DMS53 (cell line): Measurements from ENCODE around the gene CCDC158.

Experiments used
- DNase-seq: peaks from one replicate; lab custom pipeline; 2025; lab: John Stamatoyannopoulos, UW

Gene CCDC158

DNA sequence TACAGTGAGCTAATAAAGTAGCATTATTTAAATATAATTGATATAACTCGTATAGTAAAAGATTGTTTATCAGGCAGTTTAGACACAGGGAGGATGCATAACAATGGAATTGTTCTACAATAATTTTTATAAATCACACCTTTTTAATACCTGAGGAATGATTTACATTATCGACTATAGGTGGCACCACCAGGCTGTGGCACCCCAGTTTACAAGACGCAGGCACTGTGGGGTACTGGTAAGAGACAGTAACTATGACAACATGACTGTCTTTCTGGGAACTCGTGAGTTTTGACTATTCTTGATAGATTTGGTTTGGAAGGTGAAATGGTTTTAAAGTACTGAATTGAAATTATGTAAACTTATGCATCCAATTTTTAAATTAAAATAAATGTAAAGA is 141.5 kb downstream of the CCDC158 start:
- no peak for DNase-seq

DNA sequence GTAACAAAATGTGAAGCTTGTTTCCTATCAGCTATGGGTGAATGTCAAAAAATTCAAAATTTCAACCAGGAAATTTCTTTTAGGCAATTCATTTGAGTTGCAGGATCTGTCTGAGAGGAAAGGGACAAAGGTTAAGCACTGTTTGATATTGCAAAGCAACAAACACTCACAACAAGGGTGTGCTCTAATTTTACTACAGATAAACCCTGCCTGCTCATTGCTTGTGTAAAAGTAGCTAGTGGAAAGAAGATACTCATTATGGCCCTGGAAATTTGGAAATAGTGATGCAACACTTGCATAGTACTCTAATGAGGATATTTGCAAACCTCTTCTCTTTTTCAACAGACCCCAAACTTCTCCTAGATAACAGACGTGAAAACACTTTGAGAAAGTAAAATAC is 142.4 kb downstream of the CCDC158 start:
- DNase-seq = no peak

DNA sequence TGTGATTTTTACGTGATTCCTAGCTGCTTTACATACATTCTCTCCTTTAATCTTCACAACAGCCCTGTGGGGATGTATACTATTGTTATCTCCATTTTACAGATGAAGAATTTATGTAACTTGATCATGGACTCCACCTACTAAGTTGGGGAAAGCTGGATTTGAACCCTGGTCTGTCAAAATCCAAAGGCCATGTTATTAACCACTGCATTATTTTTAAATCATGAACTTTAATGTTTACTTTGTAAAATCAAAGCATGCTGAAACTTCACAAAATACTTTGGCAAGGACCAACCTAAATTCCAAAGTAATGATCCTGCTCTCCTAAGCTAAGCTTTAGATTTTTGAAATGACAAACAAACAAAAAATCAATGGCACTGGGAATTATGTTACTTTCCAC is 143.3 kb downstream of the CCDC158 start:
- DNase-seq = no peak

DNA sequence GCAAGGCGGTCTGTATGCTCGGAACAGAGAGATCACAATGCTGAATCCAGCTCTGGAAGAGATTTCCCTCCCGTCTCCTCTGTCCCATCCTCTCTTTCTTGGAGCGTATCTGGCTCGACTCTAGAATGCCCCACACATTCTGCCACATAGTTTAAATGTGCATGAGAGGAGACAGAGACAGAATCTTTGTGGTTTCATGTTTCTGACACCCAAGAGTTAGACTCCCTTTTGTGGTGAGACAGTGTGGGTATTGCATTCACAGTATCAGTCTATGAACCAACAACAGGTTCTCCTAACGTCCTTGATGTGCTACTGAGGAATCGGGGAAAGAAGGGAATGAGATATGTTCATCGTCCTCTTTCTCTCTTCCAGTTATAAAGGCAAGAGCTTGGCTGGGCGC is 144.1 kb downstream of the CCDC158 start:
- DNase-seq = no peak

DNA sequence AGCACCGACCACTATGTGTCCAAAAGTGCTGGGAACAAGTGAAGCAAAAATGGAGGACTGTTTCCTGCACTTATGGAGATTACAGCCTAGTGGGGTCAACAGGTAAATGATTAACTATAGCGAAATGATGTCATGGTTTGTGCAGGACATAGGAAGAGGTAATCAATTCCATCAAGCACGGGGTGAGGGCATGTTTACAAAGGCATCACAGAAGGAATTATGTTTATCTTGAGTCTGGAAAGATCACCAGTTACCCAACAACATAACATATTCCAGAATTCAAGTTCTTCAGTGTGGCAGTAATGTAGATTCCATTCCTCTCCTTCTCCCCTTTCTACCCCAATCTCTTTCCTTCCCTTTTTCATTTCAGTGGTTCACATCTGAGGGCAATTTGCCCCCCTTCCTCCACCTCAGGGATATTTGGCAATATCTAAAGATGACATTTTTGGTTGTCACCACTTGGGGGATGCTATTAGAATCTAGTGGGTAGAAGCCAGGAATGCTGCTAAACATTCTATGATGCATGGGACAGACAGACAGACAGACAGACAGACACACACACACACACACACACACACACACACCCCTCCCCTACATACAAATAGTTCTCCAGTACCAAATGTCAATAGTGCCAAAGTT is 145.3 kb downstream of the CCDC158 start:
- DNase-seq = peak; percentile 83

DNA sequence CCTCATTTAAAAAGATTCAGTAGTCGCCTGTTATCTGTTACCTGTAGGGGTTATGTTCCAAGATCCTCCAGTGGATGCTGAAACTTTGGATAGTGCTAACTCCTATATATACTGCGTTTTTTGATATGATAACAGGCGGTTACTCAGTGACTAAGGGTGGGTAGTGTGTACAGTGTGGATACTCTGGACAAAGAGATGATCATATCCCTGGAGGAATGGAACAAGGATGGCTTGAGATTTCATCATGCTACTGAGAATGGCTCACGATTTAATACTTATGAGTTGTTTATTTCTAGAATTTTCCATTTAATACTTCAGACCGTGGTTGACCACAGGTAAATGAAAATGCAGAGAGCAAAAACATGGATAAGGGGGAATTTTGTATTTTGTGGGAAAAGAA is 147.9 kb downstream of the CCDC158 start:
- DNase-seq = peak; percentile 7

DNA sequence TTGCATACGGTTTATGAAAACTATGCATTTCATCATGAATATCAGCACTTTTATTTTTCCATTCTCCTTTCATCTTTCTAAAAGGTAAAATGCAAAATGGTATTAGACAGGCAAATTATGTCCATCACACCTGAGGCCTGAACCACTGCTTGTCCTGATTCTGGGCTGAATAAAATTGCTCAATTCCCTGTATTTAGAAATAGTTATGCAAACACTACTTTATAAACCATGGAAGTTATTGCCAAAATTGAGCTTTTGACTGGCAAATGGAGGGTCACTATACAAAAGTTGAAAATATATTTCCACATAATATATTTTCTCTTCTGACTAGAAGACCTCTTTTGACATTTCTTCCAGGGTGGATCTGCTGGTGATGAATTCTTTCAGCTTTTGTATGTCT is 148.4 kb downstream of the CCDC158 start:
- no peak for DNase-seq

DNA sequence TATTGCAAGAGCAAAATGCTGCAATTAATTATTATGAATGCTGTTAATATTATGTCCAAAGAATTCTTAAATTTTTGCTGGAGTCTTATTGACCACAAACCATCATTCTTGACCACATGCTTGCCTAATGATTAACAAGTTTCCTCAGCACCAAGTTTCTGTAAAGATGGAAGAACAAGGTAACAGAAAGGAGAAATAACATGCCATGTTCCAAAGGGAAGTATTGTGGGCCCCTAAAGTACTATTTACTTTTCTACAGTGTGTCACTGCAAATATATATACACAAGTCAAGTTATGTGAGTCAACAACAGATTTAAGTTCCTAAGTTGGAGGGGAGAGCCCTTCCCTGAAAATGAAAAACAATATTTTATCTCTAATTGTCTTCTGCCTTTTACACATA is 148.9 kb downstream of the CCDC158 start:
- peak; percentile 64 for DNase-seq

DNA sequence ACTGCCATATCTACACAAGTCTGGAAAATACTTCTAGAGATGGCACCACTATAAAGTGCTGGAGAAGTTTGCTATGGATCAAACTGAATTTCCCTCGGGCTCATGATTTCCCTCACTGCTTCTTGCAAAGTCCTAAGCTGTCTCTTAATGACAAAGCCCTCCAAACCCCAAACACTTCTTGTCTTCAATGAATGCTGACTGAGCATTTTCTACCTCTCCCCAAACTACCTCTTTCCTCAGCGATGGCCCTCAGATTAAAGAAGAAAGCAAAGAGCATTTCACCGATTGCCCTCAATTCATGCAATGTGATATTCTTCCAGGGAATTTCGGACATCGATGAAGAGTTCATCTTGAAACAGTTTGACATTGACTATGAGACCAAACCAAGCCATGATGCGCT is 149.7 kb downstream of the CCDC158 start:
- DNase-seq = no peak

DNA sequence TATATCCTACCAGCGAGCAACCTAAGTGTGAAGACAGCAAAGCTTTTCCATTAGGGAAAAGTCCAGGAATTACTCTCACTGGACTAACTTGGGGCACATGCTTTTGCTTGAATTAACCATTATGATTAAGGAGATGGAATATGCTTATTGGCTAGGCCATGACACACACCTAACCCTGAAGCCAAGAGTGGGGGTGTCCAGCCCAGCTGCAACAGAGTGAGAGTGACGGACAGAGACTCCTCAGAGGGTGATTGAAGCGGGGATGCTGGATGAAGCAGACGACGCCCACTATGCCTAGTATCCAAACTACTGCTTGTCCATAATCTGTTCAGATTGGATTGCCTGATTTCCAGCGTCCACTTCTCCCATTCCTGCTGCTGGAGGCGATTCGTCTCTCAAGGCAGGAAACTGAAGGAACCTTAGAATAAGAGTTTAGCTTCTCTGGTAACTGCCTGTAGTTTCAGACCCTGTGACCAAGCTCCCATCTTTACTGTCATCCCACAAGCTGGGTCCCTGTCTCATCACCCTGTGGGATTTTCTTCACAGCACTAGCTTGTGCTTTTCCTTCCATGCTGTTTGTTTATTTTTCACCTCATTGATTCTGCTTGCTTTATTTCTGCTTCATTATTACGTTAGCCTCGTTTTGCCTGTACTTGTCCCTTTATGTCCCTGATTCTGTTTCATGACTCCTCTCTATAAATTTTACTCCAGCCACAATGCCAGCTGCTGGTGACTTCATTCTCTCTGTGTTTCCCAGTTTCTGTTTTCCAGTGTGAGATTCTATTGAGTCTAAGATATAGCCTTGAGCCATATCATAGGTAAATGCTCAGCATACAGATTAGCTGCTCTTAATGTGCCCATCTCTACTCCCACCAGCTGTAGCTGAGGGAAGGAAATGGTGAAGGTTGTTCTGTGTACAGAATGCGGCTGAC is 150.4 kb downstream of the CCDC158 start:
- peak; percentile 55 for DNase-seq

DNA sequence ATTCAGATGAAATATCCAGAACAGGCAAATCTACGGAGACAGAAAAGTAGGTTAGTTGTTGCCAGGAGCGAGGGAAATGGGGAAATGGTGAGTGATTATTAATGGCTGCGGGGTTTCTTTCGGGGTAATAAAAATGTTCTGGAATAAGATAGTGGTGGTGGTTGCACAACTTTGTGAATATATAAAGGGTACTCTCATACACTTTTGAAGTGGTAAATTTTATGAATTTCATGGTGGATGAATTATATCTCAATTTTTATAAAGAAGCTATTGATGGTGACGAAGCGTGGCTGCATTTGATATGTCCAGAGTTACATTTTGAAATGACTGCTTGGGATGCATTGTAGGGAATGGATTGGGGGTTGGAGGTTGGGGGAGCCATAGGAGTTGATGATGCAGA is 153.1 kb downstream of the CCDC158 start:
- DNase-seq = no peak

DNA sequence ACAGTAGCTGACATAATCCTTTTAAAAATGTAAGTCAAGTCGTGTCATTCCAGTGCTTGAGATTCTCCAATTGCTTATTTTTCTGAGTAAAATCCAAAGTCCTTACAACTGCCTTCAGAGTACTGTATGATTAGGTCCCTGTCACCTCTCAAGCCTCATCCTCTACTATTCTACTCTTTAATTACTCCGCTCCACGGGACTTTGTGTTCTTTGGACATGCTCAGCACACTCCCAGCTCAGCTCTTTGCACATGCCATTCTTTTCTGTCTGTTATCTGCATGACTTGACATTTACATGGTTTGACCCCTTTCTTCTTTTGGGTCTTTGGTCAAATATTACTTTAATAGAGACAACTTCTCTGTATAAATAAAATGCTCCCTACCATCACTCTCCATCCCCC is 154.3 kb downstream of the CCDC158 start:
- no peak for DNase-seq

DNA sequence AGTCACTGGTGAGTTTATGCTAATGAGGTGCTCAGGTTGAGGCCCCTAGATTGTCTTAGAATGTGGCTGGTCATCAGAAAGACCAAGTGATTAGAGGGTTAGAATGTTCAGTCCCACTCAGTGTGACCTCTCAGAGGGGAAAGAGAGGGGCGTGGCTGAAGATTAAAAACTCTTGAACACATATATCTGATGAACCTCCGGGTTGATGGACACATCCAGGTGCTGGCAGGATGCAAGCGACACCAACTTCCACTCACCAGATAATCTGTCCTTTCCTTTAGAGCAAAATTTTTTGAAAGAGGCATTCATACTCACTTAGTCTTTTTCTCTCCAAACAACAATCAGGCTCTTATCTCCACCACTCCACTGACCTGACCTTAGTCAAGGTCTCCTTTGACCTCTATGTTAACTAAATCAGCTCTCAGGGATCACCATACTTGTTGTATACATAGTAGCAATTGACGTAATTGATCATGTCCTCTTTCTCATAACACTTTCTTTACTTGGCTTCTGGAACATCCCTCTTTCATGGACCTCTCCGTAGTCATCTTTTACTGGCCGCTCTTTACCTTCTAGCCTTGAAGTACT is 155.2 kb downstream of the CCDC158 start:
- no peak for DNase-seq
